Mammary epithelial cell (primary cell): Measurements from ENCODE around the gene NMNAT3.

Experiments used
- CTCF ChIP-seq, 2 donors: IDR thresholded peaks in 1 of 2; conservative IDR thresholded peaks in 1 of 2; 2 replicates each; pipeline ENCODE4 v1.5.1; 2011 to 2012; ENCODE audit warnings: inconsistent platforms in 2 of 2, low read length in 2 of 2, mild to moderate bottlenecking in 2 of 2, control low read depth in 1 of 2, low read depth in 1 of 2; ENCODE audit not compliant: insufficient read depth in 1 of 2; ENCODE audit errors: extremely low read depth in 1 of 2
- EZH2 ChIP-seq: IDR thresholded peaks from 2 replicates; pipeline ENCODE4 v1.6.1; 2012; ENCODE audit warnings: low read length, inconsistent platforms, borderline replicate concordance

GRCh38 chr3:139523166-139523565 lies 154.6 kb downstream of the NMNAT3 start:
- TF ChIP-seq CTCF (conservative IDR thresholded peaks at IDR 0.05 in 1 of 2, IDR thresholded peaks at IDR 0.05 in 1 of 2; ENCODE audit: extremely low read depth in 1 of 2, insufficient read depth in 1 of 2, low read depth in 1 of 2, low read length in 2 of 2) (no peak), EZH2 (no peak)
